ENCODE results near the gene DNAH9.

DNA sequence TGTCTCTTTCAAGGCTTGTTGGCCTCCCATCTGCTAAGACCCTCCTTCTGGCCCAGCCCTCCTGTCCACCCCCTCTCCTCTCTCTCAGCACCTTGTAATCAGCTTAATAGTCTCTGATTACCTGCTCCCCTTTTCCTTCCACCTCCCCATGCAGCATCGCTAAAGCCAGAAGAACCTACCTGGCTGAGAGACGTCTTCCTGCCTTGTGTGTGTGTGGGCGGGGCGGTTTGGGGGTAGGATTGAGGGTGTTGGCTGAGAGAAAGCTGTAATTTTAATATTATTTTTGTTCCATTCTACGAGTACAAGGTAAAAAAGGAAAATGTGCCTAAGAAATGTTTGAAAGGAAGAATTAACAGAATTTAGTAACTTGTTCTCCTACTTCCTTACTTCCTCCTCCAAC is 3.4 kb downstream of the DNAH9 start:
- no peak for TF ChIP-seq POLR2AphosphoS5 (IDR thresholded peaks at IDR 0.05)
- TF ChIP-seq, protein P1, sequence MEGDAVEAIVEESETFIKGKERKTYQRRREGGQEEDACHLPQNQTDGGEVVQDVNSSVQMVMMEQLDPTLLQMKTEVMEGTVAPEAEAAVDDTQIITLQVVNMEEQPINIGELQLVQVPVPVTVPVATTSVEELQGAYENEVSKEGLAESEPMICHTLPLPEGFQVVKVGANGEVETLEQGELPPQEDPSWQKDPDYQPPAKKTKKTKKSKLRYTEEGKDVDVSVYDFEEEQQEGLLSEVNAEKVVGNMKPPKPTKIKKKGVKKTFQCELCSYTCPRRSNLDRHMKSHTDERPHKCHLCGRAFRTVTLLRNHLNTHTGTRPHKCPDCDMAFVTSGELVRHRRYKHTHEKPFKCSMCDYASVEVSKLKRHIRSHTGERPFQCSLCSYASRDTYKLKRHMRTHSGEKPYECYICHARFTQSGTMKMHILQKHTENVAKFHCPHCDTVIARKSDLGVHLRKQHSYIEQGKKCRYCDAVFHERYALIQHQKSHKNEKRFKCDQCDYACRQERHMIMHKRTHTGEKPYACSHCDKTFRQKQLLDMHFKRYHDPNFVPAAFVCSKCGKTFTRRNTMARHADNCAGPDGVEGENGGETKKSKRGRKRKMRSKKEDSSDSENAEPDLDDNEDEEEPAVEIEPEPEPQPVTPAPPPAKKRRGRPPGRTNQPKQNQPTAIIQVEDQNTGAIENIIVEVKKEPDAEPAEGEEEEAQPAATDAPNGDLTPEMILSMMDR (IDR thresholded peaks at IDR 0.05; ENCODE audit: poor library complexity, severe bottlenecking), result no peak

All from neural cell (in vitro differentiated cells).